Erythroblast (primary cell): ENCODE results near the gene SC5D.

Source experiments
- DNase-seq, 2 experiments: peaks; one replicate each; lab custom pipeline; 2025; lab: John Stamatoyannopoulos, UW
- GATA1 ChIP-seq: IDR thresholded peaks from 2 replicates; pipeline ENCODE4 v1.6.1; 2011; ENCODE audit warnings: low read depth, mild to moderate bottlenecking, control low read depth, low read length, moderate library complexity
- POLR2A ChIP-seq: IDR thresholded peaks from 2 replicates; pipeline ENCODE4 v1.6.1; 2011; ENCODE audit warnings: mild to moderate bottlenecking, low read length

The SC5D gene

GRCh38 chr11:121328967-121329679 is 36.6 kb downstream of the SC5D start:
- peak; percentile 14 to 35 for DNase-seq
- TF ChIP-seq POLR2A = no peak
- no peak for TF ChIP-seq GATA1

- no peak for TF ChIP-seq POLR2A
- no peak for TF ChIP-seq GATA1
- no peak for DNase-seq
These were observed 37.3 kb downstream of the SC5D start for GRCh38 chr11:121329781-121330395.

GRCh38 chr11:121330614-121331435 is 38.3 kb downstream of the SC5D start:
- TF ChIP-seq GATA1 = no peak
- no peak for TF ChIP-seq POLR2A
- no peak for DNase-seq

GRCh38 chr11:121334973-121335710 is 42.6 kb downstream of the SC5D start:
- TF ChIP-seq GATA1 (no peak), POLR2A (no peak)
- no peak for DNase-seq

GRCh38 chr11:121336279-121336937 is 43.8 kb downstream of the SC5D start:
- TF ChIP-seq POLR2A = no peak
- TF ChIP-seq GATA1 = no peak
- no peak for DNase-seq

- TF ChIP-seq GATA1 (no peak), POLR2A (no peak)
These were observed 44.5 kb downstream of the SC5D start for GRCh38 chr11:121337078-121337477.

GRCh38 chr11:121337740-121338272 is 45.2 kb downstream of the SC5D start:
- DNase-seq = no peak
- TF ChIP-seq GATA1 (no peak), POLR2A (no peak)

More at GRCh38 chr11:121337078-121337477, 44.5 kb downstream of the SC5D start:
- DNase-seq = no peak

- no peak for DNase-seq
- no peak for TF ChIP-seq POLR2A
- no peak for TF ChIP-seq GATA1
These were observed 46.0 kb downstream of the SC5D start for GRCh38 chr11:121338536-121338935.

GRCh38 chr11:121340032-121340580 is 47.5 kb downstream of the SC5D start:
- DNase-seq = no peak
- no peak for TF ChIP-seq GATA1
- TF ChIP-seq POLR2A = no peak

- no peak for DNase-seq
- no peak for TF ChIP-seq GATA1
- TF ChIP-seq POLR2A = no peak
These were observed 49.0 kb downstream of the SC5D start for GRCh38 chr11:121341609-121342008.

GRCh38 chr11:121344824-121345223 is 52.3 kb downstream of the SC5D start:
- DNase-seq = no peak
- TF ChIP-seq POLR2A (no peak), GATA1 (no peak)

GRCh38 chr11:121347094-121347493 is 54.5 kb downstream of the SC5D start:
- TF ChIP-seq POLR2A = no peak
- TF ChIP-seq GATA1 = no peak
- DNase-seq = no peak

- no peak for DNase-seq
- TF ChIP-seq POLR2A (no peak), GATA1 (no peak)
These were observed 55.2 kb downstream of the SC5D start for GRCh38 chr11:121347813-121348212.
